Thymus (tissue), 2 donors: Measurements from ENCODE around the gene CRNKL1. TPM values are rescaled to one million over a fixed set of nuclear protein-coding genes. Genes with fewer than 3 reads are reported as not detected.

ENCODE experiments used
- polyA plus RNA-seq: library from polyadenylated mRNA; stranded (reverse); fragments of 200-250 nt; gene quantifications from one replicate; pipeline ENCODE4 v1.2.3, GENCODE V29; 2013
- total RNA-seq: library from RNA; stranded (reverse); fragments of 120-200 nt; gene quantifications from one replicate; pipeline ENCODE4 v1.2.4, GENCODE V29; 2013
- donor health status: healthy.

Gene CRNKL1
- total and polyA plus RNA-seq, 2 donors, result 27.7 to 30.4 TPM

Other genes with a start within 250 kb of the CRNKL1 start
- 35.8 TPM for gene NAA20, start 35.1 kb downstream of the CRNKL1 start, total RNA-seq
- 105 TPM for gene NAA20, start 35.1 kb downstream of the CRNKL1 start, polyA plus RNA-seq
- 0.24 TPM for gene CFAP61, start 66 bp upstream of the CRNKL1 start, total RNA-seq
- gene CFAP61, start 66 bp upstream of the CRNKL1 start, polyA plus RNA-seq, result 0.23 TPM